ENCODE results near the gene DKC1.

DNA sequence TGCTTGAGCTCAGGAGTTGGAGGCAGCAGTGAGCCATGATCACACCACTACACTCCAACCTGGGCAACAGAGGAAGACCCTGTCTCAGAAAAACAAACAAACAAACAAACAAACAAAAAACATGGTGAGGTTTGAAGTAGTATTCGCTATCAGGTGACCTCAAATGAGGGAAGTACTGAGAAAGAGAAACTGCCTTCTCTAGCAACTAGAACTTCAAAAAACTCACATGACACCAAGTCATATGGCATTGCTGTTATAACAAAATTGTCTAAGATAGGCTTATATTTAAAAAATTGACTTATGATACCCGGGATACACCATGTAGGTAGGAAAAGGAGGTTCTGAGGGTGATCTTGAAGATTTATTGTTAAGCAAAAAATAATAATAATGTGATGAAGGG, 32.4 kb downstream of the DKC1 start:
- TF ChIP-seq, protein P1, sequence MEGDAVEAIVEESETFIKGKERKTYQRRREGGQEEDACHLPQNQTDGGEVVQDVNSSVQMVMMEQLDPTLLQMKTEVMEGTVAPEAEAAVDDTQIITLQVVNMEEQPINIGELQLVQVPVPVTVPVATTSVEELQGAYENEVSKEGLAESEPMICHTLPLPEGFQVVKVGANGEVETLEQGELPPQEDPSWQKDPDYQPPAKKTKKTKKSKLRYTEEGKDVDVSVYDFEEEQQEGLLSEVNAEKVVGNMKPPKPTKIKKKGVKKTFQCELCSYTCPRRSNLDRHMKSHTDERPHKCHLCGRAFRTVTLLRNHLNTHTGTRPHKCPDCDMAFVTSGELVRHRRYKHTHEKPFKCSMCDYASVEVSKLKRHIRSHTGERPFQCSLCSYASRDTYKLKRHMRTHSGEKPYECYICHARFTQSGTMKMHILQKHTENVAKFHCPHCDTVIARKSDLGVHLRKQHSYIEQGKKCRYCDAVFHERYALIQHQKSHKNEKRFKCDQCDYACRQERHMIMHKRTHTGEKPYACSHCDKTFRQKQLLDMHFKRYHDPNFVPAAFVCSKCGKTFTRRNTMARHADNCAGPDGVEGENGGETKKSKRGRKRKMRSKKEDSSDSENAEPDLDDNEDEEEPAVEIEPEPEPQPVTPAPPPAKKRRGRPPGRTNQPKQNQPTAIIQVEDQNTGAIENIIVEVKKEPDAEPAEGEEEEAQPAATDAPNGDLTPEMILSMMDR (IDR thresholded peaks at IDR 0.05; ENCODE audit: extremely low read depth in 1 of 2, insufficient read depth in 1 of 2, low read depth in 1 of 2, low read length in 2 of 2), result no peak
- no peak for TF ChIP-seq JUN (IDR thresholded peaks at IDR 0.05; ENCODE audit: borderline replicate concordance, insufficient read depth, insufficient read length, low read depth)
- no peak for TF ChIP-seq FOS (IDR thresholded peaks at IDR 0.05; ENCODE audit: borderline replicate concordance, insufficient read depth, low read length)
- TF ChIP-seq POLR2A (IDR thresholded peaks at IDR 0.05; ENCODE audit: low read depth, low read length), result no peak
- no peak for TF ChIP-seq EZH2 (IDR thresholded peaks at IDR 0.05; ENCODE audit: borderline replicate concordance, low read depth, low read length, severe bottlenecking)
- TF ChIP-seq POLR2AphosphoS5 (IDR thresholded peaks at IDR 0.05; ENCODE audit: insufficient read depth, low read depth, low read length), result no peak
- no peak for TF ChIP-seq GATA2 (IDR thresholded peaks at IDR 0.05; ENCODE audit: insufficient read depth, insufficient read length, low read depth, low read length)
- TF ChIP-seq MAX (IDR thresholded peaks at IDR 0.05; ENCODE audit: insufficient read depth, insufficient read length), result no peak

Data from endothelial cell of umbilical vein (primary cell).